NCI-H146 (cell line): ENCODE measurements around the gene KLHL17.
"Not testable (repeated sequence)": the region's sequence is repeated elsewhere in the genome, so short reads cannot be mapped to it uniquely, and the experiment has no call there.

ENCODE experiments used
- DNase-seq: peaks from one replicate; lab custom pipeline; 2025; lab: John Stamatoyannopoulos, UW

Gene KLHL17

DNA sequence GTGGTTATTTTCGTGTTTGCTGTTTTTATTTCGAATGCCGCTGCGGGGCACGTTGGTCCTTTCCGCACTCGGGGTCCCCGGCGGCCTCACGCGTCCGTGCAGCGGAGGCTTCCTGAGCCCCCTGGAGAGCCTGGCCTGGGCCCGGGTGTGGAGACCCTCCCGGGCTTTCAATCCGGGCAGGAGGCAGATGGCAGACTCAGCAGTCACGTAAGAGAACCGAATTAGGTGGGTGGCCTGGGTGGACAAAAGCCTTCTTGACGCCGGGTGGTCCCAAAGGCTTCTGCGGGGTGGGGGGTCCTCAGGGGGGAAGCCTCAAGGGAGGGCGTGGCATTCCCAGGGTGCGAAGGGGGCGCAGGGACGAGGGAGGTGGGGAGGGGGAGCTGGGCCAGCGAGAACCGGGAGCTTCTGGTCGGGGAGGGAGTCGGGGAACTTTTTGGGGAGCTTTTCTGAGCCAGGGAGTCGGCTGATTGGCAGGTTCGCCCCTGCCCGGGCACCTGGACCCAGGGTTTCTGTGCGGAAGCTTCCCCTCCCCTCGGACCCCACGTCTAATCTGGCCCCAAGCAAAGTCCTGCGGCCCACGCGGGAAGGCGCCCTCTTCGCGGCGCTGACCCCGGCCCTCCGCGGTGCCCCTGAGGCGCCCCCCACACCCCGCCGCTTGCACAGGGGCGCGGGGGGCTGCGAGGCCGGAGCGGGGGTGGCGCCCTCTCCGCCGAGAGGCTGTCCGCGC, 40.8 kb downstream of the KLHL17 start:
- DNase-seq = no peak

DNA sequence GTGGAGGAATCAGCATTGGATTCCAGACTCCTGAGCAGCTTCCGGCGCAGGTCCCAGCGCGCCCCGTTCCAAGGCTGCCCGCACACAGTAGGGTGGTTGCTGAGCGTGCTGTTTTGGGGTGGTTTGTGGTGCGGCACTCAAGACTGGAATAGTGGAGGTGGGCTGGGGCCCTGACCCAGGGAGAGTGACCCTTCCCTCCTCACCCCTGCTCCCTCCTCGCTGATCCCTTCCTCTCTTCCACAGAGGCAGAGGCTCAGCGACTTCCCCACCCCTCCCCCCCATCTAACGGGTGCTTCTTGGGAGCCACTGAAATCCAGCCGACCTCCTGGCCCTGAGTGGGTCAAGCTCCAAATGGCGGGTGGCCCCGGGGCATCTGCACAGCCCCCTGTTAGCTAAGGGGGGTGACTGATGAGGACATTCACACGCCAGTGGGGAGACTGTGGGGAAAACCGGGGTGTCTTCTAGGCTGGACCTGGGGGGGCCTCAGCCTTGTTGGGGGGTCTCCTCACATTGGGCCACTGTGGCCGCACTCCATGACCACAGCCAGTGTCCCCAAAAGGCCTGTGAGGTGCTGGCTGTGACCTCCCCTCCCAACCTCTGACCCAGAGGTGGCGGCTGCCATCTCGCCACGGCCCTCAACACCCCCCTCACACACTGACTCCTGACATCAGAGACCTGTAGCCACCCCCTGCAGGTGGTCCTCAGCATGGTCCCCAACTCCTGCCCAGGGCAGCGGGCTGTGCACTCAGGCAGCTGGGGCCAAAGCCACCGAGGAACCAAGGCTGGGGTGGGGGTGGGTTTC, 43.4 kb downstream of the KLHL17 start:
- DNase-seq = no peak

DNA sequence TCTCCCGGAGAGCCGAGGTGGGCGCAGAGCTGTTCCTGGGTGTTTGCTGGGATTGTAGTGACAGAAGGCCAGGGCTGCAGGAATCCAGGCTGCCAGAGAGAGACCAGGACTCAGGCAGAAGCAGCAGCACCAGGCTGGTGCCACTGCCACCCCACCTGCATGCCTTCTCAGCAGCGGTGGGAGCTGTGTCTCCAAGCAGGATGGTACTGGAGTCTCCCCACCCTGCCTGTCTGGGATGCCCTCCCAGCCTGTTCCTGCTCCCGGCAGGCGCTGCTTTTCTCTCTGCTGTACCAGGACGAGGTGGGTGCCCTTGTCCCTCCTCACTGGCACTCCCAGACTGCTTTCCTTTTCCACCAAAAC, 44.0 kb downstream of the KLHL17 start:
- no peak for DNase-seq

DNA sequence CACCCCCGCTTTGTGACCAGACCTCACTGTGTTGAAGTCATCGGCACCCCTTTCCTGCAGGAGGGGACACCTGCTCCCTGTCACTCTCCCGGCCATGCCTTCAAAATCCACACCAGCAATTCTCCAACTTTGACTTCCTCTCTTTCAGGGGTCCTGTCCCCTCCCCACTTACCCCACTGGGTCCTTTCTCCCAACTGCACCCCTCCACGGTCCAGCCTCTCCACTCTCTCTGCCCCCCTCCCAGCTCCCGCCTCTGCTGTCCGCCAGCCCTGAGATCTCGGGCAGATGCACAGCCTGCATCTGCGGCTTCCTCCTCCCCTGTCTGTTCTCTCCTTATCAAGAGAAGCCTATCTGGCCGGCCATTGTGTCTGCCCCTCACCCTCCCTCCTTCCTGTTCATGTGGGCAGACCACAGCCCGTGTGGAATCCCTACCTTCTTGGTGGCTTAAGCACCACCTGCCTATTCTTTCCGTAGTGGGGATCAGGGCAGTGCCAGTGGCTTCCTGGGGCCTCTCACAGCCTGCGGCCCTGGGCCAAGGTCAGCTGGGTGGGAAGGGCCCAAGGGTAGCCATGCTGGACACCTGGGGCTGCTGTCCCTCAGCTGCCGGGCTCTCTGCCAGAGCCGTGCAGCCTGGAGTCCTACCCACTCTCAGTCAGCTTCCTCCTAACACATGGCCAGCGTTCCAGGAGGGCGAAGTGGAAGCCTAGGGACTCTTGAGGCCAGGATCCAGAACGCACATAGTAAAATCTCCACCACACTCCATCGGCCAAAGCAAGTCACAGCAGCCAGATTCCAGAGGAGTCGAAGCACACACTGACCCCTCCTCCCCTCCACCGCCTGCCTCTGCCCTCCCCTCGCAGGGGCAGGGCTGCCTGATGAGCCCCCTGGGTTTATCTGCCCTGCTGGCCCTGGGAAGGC, 44.7 kb downstream of the KLHL17 start:
- peak; percentile 72 for DNase-seq

DNA sequence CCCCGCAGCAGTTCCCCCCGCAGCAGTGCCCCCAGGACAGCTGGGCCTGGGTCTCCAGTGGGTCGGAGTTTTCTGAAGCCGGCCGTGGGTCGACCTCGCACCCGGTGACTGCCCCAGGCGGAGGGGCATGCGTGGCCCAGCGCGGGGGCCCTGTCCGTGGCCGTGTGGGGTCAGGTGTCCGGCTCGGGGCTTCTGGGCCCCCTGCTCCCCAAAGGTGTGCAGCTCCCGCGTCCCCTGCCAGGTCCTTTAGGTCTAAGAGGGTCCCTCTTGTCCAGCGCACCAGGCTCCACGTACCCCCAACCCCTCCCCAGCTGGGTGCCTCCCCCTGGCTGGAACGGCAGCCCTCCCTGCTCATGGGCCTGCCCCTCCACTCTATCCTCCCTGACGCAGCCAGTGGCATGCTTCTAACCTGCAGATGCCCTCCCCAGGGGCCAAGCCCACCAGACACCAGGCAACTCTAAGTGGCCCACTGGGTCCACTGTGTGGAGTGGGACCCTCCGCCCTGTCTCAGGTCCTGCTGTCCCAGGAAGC, 45.5 kb downstream of the KLHL17 start:
- DNase-seq = no peak

DNA sequence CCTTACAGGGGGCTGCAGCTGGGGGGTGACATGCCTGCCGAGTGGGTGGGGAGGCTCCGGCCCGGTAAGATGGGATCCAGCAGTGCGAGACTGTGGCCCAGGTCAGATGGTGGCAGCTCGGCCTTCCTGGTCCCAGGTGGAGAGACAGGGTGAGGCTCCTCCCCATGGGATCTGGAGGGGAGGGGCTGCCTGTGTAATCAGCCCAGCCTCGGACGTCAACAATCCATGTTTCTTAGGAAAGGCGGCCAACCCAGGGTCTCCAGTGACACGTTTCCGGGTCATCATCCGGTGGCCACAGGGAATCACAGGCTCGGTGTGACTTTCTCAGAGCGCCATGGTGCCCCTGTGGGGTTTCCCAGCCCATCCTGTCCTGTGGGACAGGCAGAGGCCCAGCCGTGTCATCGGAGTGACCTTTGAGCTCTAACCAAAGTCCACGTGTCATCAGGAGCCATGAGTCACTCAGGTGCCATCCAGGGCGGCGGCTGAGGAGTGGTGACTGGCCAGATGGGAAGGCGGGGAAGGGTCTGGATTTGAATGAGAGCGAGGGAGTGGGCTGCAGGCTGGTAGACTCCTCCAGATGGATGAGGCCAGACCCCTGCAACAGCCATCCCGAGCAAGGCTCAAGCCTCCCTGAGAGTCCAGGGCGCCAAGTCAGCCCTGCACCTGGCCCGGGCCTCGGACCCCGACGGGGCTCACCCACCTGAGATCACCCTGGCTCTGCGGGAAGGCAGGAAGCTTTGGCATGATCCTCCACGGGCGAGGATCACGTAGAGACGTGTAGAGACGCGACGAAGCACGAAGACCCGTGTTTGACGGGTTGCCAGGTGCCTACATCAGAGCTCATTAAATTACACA, 46.1 kb downstream of the KLHL17 start:
- no peak for DNase-seq

DNA sequence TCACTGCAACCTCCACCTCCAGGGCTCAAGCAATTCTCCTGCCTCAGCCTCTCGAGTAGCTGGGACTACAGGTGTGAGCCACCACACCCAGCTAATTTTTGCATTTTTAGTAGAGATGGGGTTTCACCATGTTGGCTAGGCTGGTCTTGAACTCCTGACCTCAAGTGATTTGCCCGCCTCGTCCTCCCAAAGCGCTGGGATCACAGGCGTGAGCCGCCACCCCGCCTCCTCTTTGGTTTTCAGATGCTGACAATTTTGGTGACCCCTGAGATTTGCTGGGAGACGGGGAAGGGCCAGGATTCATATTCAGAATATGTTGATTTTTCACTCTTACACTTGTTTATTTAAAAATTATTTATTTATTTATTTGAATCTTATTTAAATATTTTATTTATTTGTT, 49.7 kb downstream of the KLHL17 start:
- DNase-seq = not testable (repeated sequence)

DNA sequence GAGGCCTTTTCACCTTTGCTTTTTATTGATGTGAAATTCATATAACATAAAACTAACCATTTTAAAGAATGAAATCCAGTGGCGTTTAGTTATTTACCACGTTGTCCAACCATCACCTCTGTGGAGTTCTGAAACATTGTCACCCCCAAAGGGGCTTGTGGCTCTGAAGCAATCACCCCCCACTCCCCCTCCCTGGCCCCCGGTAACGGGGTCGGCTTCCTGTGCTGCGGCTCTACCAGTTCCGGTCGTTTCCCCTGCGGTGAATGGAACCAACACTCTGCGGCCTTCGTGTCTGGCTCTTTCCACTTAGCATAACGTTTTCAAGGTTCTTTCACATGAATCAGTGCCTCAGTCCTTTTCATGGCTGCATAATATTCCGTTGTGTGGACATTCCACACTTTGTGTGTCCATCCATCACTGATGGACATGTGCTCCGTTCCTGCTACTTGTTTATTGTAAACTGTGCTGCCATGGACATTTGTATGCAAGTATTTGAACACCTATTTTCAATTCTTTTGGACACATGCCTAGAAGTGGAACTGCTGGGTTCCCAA, 51.1 kb downstream of the KLHL17 start:
- DNase-seq = no peak

DNA sequence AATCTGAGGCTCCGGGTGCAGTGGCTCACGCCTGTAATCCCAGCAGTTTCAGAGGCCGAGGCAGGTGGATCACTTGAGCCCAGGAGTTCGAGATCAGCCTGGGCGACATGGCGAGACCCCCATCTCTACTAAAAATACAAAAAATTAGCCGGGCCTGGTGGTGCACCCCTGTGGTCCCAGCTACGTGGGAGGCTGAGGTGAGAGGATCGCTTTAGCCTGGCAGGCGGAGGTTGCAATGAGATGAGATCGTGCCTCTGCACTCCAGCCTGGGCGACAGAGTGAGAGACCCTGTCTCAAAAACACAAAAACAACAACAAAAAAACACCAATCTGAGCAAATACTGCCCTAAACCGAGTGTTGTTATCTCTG, 52.3 kb downstream of the KLHL17 start:
- not testable (repeated sequence) for DNase-seq

DNA sequence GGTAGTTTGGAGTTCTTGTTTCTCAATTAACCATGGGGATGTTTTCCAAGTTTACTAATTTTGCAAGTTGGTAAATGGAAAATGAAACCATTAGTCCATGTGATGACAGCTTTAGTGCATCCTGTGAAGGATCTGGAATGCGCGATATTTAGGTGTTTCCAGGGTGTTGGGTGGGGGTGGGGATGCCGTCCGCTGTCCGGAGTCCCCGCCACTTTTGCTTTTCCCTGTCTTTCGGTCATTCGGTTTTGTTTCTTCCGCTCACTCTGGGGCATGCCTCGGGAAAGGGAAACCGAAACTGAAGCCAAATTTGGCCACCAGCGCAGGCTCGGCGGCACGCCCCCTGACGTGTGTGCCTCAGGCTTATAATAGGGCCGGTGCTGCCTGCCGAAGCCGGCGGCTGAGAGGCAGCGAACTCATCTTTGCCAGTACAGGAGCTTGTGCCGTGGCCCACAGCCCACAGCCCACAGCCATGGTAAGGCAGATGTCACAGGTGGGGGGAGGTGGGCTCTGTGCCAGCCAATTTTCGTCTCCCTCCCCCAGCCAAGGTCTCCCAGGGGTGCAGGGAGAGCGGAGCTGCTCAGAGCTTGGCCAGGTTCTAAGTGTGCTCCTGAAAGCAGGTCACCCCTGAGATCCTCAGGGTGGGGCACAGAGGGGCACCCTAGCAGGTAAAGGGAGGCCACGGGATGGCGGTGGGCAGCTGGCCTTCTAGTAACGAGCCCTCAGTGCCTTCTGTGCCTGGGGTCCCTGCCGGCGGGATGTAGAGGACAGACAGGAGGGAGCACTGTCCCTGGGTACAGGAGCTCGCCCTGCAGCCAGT, 52.9 kb downstream of the KLHL17 start, which contains the start of gene ISG15:
Gene ISG15, plus strand, starts transcription at position 393 of the 817 bp plus-strand sequence. Its CDS starts 77 bp downstream, at position 470.
- DNase-seq = peak; percentile 34

DNA sequence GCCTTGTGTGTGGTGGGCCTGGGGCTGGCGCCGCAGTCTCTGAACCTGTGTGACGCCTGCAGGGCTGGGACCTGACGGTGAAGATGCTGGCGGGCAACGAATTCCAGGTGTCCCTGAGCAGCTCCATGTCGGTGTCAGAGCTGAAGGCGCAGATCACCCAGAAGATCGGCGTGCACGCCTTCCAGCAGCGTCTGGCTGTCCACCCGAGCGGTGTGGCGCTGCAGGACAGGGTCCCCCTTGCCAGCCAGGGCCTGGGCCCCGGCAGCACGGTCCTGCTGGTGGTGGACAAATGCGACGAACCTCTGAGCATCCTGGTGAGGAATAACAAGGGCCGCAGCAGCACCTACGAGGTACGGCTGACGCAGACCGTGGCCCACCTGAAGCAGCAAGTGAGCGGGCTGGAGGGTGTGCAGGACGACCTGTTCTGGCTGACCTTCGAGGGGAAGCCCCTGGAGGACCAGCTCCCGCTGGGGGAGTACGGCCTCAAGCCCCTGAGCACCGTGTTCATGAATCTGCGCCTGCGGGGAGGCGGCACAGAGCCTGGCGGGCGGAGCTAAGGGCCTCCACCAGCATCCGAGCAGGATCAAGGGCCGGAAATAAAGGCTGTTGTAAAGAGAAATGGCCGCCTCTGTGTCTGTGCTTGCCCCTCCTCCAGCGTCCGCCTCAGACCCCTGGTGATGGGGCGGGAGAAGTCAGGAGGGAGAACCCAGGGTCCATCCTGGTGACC, 53.7 kb downstream of the KLHL17 start:
- DNase-seq = no peak

DNA sequence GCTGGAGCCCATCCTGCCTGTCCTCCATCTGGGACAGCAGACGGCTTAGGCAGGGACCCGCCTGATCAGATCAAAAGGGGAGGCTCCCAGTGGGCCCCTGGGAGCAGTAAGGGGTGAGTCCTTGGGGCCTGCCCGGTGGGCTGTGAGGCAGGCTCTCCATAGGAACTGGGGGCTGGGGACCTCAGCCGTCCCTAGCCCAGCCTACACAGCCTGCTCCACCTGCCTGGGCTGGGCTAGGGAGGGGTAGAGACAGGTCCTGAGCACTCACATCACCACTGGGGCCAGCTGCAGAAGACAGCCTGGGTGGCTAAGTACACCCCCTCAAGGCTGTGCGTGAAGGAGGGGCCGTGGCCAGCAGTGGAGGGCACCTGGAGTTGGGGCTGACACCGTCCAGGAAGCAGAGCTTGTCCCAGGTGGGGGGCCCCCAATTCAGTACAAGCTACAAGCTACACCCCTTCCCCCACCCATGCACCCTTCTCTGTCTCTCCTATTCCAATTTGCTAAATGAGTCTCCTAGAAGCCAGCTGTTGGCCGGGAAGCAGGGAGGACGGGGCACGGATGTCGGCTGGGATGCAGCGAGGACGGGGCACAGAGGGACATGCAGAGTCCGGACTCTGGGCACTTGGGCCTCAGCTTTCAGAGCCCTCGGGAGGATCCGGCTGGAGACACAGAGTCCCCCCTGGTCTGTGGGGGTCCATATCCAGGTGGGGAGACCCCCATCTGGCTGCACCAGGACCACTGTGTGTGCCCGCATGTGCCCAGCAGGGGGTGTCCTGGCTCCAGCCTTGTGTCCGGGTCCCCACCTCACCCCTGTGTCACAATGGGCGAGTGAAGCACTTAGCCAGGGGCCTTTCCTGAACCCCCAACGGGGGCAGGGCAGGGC, 54.7 kb downstream of the KLHL17 start:
- DNase-seq = no peak
